ENCODE data around the gene ZNF346. TPM values are rescaled to one million over a fixed set of nuclear protein-coding genes. Genes with fewer than 3 reads are reported as not detected.

The ZNF346 gene
- total and polyA plus RNA-seq, 2 of the 13 experiments (the other 11 are each of a cell fraction or from before 2014, with no cell fraction given) = 8.6 to 19.4 TPM

DNA sequence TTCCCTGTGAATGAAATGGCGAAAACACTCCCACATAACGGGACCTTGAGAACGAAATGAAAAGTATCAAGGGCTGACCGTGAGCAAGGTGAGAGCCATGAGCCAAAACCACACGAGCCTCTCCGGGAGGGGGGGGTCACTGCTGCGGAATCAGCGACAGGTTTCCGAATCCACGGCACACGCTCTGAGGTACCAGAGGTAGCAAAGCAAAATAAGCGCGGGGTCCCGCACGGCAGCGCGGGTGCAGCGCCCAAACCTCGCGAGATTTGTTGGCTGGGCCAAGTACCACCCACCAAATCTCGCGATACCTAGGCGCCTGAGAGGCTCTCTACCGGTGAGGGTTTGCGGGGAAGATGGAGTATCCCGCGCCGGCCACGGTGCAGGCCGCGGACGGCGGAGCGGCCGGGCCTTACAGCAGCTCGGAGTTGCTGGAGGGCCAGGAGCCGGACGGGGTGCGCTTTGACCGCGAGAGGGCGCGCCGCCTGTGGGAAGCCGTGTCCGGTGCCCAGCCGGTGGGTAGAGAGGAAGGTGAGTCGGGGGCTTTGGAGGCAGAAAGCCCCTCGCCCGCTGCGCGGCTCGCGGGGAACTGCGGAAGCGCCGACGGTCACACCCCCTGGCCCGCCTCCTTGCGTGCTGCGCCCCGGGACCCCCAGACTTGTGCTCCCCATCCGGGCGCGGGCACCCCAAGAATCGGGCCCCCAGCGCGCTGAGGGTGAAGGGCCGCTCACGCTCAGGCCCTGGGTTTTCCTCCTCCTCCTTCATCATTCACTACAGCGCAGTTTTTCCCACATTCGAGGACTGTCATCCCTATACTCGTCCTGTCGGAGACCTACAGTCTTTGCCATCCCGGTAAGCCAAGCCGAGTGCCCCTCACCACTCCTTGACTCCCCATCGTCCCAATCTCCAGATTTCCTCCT, at the start of gene ZNF346 (continued):
- TF ChIP-seq, protein P1, sequence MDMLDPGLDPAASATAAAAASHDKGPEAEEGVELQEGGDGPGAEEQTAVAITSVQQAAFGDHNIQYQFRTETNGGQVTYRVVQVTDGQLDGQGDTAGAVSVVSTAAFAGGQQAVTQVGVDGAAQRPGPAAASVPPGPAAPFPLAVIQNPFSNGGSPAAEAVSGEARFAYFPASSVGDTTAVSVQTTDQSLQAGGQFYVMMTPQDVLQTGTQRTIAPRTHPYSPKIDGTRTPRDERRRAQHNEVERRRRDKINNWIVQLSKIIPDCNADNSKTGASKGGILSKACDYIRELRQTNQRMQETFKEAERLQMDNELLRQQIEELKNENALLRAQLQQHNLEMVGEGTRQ (IDR thresholded peaks at IDR 0.05; ENCODE audit: low read depth, low read length) = no peak
- TF ChIP-seq, protein P1 (CRISPR knock-in tag; IDR thresholded peaks at IDR 0.05; ENCODE audit: borderline replicate concordance) = no peak
- TF ChIP-seq NFKBIZ (CRISPR knock-in tag; IDR thresholded peaks at IDR 0.05) (no peak), ZNF883 (CRISPR knock-in tag; IDR thresholded peaks at IDR 0.05; ENCODE audit: not compliant biosample characterization) (no peak), SRSF4 (IDR thresholded peaks at IDR 0.05; ENCODE audit: low read depth, low read length, poor library complexity, severe bottlenecking) (no peak), ZFP1 (CRISPR knock-in tag; IDR thresholded peaks at IDR 0.05) (no peak), AHR (CRISPR knock-in tag; IDR thresholded peaks at IDR 0.05) (no peak), ZNF788 (CRISPR knock-in tag; IDR thresholded peaks at IDR 0.05; ENCODE audit: borderline replicate concordance) (no peak; the same call in 1 of the 2 replicates), AKAP8 (CRISPR knock-in tag; IDR thresholded peaks at IDR 0.05) (no peak), CREM (IDR thresholded peaks at IDR 0.05) (no peak), CREM (CRISPR knock-in tag; IDR thresholded peaks at IDR 0.05) (no peak), BCLAF1 (IDR thresholded peaks at IDR 0.05) (no peak), XBP1 (CRISPR knock-in tag; IDR thresholded peaks at IDR 0.05) (no peak)
- TF ChIP-seq, protein P2, sequence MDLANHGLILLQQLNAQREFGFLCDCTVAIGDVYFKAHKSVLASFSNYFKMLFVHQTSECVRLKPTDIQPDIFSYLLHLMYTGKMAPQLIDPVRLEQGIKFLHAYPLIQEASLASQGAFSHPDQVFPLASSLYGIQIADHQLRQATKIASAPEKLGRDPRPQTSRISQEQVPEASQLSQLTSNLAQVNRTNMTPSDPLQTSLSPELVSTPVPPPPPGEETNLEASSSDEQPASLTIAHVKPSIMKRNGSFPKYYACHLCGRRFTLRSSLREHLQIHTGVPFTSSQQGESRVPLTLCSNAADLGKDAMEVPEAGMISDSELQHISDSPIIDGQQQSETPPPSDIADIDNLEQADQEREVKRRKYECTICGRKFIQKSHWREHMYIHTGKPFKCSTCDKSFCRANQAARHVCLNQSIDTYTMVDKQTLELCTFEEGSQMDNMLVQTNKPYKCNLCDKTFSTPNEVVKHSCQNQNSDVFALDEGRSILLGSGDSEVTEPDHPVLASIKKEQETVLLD (CRISPR knock-in tag; IDR thresholded peaks at IDR 0.05; ENCODE audit: low read depth) = no peak
- TF ChIP-seq, protein P3, sequence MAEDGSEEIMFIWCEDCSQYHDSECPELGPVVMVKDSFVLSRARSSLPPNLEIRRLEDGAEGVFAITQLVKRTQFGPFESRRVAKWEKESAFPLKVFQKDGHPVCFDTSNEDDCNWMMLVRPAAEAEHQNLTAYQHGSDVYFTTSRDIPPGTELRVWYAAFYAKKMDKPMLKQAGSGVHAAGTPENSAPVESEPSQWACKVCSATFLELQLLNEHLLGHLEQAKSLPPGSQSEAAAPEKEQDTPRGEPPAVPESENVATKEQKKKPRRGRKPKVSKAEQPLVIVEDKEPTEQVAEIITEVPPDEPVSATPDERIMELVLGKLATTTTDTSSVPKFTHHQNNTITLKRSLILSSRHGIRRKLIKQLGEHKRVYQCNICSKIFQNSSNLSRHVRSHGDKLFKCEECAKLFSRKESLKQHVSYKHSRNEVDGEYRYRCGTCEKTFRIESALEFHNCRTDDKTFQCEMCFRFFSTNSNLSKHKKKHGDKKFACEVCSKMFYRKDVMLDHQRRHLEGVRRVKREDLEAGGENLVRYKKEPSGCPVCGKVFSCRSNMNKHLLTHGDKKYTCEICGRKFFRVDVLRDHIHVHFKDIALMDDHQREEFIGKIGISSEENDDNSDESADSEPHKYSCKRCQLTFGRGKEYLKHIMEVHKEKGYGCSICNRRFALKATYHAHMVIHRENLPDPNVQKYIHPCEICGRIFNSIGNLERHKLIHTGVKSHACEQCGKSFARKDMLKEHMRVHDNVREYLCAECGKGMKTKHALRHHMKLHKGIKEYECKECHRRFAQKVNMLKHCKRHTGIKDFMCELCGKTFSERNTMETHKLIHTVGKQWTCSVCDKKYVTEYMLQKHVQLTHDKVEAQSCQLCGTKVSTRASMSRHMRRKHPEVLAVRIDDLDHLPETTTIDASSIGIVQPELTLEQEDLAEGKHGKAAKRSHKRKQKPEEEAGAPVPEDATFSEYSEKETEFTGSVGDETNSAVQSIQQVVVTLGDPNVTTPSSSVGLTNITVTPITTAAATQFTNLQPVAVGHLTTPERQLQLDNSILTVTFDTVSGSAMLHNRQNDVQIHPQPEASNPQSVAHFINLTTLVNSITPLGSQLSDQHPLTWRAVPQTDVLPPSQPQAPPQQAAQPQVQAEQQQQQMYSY (CRISPR knock-in tag; IDR thresholded peaks at IDR 0.05) = no peak; the same call in 1 of the 2 replicates
- TF ChIP-seq, protein P4, sequence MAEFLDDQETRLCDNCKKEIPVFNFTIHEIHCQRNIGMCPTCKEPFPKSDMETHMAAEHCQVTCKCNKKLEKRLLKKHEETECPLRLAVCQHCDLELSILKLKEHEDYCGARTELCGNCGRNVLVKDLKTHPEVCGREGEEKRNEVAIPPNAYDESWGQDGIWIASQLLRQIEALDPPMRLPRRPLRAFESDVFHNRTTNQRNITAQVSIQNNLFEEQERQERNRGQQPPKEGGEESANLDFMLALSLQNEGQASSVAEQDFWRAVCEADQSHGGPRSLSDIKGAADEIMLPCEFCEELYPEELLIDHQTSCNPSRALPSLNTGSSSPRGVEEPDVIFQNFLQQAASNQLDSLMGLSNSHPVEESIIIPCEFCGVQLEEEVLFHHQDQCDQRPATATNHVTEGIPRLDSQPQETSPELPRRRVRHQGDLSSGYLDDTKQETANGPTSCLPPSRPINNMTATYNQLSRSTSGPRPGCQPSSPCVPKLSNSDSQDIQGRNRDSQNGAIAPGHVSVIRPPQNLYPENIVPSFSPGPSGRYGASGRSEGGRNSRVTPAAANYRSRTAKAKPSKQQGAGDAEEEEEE (CRISPR knock-in tag; IDR thresholded peaks at IDR 0.05; ENCODE audit: borderline replicate concordance) = no peak
